Measurements from ENCODE around the gene NAV2.

DNA sequence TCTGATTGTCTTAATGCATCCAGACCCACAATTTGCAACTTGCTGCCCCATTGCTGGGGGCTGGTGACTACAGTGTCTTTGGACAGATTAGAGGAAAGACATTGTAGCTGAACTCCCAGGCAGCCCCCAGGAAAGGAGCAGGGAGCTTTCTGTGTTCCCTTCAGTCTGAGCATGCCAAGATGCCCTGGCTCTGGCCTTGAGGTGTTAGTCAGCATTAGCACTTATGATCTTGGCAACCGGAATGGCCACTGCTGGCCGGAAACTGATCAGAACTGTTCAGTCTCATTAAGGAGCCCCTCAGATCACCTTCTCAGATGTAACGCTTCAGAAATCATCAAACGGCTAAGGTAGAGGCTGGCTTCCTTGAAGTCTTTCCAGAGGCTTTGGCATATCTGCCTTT lies 195.2 kb downstream of the NAV2 start:
- TF ChIP-seq POLR2A (IDR thresholded peaks at IDR 0.05; ENCODE audit: low read length) = no peak
- TF ChIP-seq GATA1 (IDR thresholded peaks at IDR 0.05; ENCODE audit: low read depth, low read length) = no peak

All from erythroblast (primary cell).